ENCODE data around the gene USP32.

- TF ChIP-seq CTCF (IDR thresholded peaks at IDR 0.05), result no peak
- TF ChIP-seq POLR2A (IDR thresholded peaks at IDR 0.05), result no peak
Observed at GRCh38 chr17:60157487-60158040, 234.4 kb downstream of the USP32 start.

Measured in right lobe of liver (tissue), 4 donors.